Amniotic stem cell (primary cell): ENCODE results near the gene PHF19.

Experiments used
- DNase-seq: peaks from one replicate; lab custom pipeline; 2025; lab: John Stamatoyannopoulos, UW

The PHF19 gene

DNA sequence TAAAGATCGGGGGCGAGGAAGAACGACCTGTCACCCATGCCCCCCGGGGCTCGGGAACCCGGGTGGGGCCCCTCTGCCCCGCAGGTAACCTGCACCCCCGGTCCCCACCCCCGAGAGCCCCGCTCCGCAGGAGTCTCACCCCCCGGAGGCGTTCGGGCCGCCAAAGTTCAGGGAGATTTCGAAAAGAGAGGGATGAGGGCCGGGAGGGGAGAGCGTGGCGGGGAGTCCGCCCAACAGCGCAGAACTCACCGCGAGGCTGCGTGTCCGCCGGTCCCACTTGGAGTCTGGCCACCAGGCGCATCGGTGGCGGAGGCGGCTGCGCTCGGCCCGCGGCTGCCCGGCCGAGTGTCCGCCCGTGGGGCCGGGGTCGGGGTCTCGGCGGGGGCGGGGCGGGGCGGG lies at the start of gene PHF19:
Gene PHF19, minus strand, starts transcription at position 347 of the 399 bp plus-strand sequence. CDS start 2,447 bp downstream, outside the sequence.
- DNase-seq: no peak

DNA sequence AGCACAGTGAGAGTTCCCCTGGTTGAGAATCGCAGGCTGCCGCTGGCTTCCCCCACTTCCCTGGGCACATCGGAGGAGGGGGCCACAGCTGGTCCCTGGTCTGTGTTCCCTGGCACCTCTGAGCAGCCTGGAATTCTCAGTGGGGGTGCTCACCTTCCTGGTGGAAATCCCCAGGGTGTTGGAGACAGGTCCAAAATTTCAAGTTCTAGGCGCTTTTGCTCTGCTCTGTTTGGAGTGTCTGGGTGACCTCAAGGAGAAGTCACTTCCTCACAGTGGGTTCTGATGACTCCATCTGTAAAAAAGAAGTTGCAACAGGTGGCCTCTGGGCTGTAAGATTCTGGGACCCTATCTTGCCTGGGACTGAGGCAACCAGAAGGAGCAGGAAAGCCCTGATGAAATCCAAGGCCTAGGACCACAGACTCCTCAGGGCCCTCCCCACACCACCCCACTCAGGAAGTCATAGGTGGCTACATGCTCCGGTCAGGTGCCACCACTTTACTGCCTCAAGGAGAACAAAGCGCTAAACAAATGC lies 49.5 kb upstream of the PHF19 start, which contains the start of gene TRAF1:
Gene TRAF1, minus strand, starts transcription at position 400 of the 532 bp plus-strand sequence. CDS start 721 bp downstream, outside the sequence.
- no peak for DNase-seq

DNA sequence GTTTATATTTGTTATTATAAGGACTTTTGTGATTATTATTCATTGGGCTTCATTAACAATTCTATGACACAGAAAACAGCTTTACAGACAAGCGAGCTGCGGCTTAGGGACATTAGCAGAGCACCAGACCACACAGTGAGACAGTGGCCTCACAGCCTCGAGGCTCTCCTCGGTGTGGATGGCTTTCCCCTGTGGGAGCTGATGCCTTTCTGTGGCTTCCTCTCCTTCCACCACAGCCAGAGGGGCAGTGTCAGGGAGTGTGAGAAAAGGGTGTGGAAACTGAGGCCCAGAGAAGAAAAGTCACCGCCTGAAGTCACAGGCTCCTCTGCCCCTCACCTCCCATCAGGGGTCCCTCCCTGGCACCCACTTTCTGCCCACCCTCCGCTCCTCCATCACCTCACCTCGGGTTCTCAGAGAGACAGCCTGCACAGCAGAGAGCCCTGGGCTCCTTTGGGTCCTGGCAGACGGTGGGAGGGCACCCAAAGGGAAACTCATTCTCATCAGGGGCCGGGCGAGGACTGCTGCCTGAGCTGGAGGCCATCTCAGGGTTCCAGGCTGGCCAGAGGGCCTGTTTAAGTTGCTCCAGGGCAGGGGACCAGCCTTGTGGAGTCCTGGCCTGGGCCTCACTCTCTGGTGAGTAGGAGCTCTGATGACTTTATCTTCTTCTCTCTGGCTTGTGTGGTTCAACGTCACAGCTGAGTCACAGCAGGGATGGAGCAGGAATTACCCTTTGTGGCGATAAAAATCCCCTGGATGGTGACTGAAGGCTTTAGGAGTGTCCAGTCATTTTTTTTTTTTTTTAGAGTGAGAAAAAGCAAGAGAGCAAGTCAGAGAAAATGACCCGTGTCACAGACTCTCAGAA lies 48.8 kb upstream of the PHF19 start:
- peak; percentile 89 for DNase-seq

DNA sequence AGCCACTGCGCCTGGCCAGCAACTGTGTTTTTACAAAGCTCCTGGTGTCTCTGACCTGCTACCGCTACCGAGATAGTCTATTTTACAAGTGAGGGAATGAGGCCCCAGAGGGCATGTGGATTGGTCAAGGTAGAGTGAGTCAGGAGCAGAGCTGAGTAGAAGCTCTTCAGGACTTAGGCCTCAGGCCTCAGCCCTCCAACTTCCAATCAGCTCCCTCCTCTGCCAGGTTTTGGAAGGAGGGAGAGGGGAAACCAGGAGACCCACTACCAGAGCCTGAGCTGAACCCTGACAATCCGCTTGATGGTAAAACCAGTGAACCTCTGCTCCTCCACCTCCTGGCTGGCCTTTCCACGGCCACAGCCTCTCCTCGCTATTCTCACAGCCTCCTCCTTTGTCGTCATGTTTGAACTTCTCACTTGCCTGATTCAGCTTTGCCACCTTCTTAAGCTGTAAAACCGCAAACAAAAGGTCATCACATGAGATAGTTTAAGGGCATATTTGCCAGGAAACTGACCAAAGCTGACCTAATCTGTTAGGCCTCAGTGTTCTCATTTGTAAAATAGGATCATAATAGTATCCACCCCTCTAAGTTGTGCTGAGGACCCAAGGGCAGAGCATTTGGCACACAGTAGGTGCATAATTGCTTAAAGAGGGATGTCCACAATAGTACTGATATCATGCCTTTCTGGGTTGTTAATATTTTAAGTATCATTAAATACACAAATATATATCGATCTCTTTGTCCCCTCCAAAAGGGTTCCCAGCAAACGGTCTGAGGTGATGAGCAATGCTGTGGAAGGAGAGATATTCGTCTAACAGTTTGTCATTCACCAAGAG lies 47.9 kb upstream of the PHF19 start:
- DNase-seq: no peak

DNA sequence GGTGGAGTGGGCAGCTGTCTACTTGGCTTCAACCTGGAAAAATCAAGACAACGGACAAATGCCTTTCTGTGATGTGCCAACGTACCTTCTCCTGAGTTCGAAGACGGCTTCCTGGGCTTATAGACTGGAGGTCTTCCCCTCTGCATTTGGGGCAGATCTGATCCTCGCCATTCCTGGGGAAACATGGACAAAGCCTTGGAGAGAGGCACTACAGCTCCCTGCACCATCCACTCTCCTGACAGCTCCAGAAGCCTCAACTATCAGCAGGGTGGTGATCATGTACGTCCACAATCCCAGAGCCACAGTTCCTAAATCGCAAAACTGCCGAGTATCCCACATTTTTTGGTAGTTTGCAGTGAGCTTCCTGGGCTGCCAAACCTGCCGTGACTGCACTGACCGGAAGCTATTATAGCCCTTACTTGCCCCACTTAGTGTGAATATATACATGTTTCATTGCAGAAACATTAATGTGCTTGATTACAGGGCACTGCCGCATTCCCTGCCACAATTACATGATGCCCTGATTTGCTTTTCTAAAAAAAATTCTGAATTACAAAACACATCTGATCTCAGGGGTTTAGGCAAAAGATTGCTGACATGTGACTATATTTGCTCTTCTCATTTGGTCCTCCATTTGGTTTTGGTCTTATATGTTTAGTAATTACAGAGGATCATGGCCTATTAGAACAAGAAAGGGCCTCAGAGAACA lies 46.8 kb upstream of the PHF19 start:
- DNase-seq: no peak

DNA sequence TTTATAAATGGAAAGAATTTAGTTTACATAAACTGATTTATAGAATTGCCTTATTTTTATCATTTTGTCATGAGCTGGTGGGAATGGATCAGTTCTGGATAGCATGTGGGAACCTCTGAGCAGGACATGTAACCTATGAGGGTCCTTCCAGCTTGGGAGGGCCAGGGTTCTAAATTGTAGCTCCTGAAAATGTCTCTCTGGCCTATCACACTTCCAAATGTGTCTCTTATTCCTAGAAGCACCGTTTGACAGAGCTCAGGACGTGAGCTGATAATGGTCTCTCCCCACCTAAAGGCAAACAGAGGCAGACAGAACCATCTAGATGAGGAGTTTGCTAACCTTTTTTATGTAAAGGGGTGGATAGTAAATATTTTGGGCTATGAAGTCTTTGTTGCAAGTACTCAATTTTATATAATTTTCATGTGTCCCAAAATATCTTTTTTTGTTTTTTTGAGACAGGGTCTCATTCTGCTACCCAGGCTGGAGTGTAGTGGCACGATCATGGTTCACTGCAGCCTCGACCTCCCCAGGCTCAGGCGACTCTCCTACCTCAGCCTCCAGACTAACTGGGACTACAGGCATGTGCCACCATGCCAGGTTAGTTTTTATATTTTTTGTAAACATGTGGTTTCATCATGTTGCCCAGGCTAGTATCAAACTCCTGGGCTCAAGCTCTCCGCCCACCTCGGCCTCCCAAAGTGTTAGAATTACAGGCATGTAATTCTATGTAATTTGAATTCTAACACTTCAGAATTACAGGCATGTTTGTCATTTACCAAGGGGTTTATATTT lies 45.6 kb upstream of the PHF19 start:
- DNase-seq: no peak

DNA sequence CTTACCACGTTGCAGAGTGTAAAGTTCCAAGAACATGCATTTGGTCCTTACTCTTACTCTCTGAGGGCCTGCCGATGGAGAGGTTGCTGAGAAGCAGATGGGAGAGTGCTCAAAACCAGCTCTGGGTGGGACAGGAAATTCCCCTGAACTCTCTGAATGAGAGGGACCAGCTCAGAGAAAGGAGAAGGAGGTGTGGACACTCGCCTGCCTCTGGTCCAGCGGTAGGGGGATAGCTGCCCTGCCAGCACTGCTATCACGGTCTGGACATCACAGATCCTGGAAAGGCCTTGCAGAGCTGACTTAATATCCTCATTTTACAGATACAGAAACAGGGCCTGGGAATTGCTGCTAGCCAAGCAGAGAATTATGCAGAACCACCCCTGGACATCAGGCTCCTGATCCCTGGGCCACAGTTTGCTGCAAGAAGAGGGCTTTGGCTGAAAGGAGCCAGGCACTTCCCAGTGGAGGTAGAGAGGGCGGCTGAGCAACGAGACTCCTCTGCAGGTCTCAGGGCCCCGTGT lies 44.7 kb upstream of the PHF19 start:
- no peak for DNase-seq

DNA sequence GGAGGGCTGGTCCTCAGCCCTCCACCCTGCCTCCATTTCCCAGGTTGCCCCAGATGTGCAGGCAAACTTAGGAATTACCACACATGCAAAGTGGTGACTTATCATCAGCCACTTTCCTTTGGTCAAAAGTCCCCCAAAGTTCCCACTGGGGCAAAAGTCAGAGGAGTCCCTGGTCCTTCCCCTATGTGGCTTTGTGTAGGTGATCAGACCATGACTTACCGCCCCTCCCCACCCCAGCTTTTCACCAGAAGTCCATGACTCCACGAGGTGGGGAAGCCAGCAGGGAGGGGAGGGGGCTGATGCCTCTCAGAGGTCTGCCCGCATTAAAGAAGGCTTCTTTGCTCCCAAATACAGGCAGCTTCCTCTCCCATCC lies 43.8 kb upstream of the PHF19 start:
- no peak for DNase-seq

DNA sequence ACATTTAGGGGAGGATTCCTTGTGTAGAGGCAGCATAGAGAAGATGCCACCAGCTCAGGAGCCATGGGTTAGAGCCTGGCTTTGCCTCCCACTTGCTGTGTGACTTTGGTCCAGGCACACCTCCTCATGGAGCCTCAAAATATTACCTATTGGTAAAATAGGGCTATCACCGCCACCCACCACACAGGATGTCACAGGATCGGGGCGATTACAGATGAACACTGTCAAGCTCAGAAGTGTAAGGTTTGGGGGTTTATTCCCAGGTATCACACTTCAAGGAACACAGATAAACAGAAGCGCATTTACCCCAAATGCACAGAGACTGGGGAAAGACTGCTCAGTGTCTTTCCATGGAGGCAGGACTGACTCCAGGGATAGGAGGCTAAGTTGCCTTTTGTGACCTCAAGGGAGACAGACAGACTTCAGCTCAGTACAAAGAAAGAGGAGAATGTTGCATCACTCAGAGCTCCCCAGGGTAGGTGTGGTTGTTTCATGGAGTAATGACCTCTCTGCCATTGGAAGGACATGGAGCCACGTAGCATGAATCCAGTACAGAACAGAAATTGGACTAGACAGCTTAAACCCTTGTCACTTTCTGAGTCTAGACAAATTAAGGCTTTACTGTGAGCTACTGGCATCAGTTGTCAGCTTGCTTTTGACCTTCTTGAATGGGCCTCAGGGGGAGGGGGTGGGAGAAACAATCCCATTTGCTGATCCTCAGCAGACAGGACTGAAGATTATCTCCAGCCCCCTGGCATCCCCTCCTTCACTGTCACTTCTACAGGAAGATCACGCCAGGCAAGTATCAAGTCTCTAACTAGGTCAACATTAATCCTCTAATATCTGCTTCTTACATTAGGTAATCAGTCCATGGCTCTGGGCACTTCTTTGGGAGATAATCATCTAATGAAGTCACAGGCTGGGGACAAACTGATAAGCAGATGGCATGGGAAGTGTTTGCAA lies 43.1 kb upstream of the PHF19 start:
- no peak for DNase-seq

DNA sequence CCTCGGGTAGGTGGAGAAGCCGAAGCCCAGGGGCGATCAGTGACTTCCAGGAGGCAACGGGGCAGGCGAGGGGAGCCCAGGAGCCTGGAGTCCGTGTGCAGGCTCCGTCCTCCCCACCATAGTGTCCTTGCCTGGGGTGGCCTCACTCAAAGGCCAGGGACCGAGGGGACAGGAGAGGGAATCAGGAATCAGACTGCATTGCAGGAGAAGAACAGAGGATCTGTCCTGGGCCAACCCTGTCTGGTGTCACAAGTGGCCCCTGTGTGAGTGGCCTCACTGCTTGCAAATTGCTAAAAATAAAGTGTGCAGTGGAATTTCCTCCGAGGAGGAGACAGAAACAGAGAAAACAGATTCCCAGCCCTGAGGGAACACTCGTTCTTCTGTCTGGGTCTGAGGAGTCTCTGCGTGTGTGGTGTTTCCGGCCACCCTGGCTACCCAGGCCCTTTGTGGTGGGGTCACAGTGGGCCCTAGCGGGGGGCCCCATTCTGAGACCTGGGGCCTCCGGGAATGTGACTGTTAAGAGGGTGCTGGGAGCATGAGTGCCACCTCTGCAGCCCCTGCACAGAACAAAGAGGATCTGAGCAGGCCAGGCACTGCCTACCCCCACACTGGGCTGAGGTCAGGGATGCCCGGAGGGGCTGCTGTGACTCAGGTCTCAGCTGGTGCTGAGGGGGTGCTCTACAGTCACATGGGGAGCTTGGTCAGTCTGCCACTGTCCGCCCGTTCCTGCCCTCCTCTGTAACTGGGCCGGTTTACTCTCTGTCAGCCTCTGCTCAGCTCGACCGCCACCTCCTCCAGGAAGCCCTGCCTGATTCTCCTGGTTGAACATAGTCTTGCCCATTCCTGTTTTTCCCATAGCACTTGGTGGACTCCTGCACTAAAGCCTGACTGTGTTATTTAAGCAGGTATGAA lies 42.2 kb upstream of the PHF19 start:
- DNase-seq: no peak

DNA sequence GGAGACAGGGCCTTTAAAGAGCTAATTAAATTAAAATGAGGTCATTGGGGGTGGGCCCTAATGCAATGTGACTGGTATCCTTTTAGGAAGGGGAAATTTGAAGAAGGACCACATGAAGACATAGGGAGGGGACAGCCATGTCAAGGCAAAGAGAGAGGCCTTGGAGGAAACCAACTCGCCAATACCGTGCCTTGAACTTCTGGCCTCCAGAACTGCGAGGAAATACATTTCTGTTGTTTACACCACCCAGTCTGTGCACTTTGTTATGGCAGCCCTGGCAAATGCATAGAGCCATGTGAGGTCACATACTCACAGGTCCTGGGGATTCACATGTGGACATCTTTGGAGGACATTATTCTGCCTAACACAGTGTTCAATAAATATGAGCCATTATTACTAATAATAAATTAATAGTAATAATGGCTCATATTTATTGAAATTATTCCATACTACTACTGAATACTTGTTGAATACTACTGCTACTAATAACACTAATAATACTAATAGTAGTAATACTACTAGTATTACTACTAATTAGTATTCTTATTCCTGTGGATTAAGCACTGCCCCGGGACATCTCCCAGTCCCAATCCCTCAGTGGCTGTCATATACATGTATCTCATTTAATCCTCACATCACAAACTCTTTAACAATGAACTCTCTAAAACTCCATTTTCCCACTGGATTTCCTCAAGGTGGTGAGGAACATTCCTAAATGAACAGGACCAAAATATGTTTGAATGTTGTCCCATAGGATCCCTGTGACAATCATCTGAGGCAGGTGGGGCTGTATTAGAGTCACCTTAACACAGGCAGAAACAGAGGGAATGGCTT lies 41.2 kb upstream of the PHF19 start:
- no peak for DNase-seq

DNA sequence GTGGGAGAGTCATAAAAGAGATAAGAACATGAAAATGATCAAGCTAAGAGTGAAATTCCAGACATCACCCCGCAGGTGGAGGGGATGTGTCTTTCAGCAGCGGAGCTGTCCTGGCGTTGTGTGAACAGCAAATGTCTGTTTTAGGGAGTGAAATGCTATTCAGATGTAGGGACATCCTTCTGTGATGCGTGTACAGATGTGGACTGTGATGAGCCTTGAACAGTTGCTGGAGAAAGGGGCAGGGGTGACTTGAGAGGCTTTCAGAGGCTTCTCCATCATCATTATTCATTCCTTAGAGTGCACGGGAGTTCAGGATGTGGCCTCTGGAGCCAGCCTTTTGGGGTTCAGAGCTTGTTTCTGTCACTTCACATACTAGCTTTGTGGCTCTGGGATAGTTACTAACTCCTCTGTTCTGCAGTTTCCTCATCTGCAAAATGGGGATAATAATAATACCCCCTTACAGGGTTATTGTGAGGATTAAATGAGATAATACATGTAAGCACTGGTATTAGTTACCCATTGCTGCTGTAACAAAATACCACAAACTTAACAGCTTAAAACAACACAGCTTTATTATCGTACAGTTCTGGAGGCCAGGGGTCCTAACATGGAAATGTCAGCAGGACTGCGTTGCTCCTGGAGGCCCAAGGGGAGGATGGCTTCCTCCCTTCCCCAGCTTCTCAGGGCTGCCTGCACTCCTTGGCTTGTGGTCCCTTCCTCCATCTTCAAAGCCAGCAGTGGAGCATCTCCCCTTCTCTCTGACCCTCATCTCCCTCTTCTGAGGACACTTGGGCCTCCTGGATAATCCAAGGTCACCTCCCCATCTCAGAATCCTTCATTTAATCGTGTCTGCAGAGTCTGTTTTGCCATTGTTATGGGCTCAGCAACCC lies 40.2 kb upstream of the PHF19 start:
- DNase-seq: no peak

DNA sequence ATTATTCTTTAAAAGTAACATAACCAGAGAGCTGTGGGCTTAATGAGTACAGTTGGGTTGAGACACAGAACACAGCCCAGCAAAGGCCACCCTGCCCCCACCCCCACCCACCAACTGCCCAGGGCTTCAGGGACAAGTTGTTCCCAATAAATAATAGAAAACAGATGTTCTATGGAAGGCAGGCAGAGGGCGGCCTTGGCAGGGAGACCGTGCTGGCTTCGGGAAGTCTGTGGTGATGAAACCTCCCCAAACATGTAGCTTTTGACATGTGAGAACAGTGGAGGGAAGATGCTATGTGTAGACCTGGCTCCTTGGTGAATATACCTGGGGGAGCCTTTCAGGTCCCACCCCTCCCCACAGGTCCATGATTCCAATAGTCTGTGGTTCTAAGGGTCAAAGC lies 39.6 kb upstream of the PHF19 start:
- DNase-seq: peak; percentile 32

DNA sequence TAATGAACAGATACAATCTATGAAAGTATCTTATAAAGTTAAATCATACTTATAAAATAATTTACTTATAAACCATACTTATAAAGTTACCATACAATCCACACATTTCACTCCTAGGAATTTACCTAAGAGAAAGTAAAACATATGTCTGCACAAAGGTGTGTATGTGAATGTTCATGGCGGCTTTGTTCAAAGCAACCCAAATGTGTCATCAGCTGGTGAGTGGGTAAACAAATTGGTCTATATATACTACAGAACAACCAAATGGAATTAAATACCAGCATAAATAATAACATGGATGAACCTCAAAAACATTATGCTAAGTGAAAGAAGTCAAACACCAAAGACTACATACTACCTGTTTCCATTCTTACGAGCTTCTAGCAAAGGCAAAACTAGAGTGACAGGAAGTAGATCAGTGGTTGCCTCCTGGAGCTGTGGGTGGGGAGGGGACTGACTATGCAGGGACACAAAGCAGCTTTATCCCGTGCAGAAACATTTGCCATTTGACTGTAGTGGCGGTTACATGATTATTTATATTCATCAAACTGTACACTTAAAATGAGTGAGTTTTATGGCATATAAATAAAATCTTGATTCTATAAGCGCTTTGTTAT lies 39.0 kb upstream of the PHF19 start:
- DNase-seq: no peak

DNA sequence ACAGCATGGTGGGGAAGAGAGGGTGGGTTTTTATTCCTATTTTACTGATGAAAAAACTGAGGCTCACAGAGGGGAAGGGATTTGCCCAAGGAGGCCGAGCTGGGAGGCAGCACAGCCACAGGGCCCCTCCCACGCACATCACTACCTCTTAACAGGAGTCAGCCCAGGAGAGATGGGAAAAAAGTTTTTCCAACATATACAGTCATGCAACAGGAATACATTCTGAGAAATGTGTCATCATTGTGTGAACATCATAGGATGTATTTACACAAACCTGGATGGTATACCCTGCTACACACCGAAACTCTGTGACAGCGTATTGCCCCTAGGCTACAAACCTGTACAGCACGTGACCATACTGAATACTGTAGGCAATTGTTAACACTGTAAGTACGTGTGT lies 38.0 kb upstream of the PHF19 start:
- no peak for DNase-seq

DNA sequence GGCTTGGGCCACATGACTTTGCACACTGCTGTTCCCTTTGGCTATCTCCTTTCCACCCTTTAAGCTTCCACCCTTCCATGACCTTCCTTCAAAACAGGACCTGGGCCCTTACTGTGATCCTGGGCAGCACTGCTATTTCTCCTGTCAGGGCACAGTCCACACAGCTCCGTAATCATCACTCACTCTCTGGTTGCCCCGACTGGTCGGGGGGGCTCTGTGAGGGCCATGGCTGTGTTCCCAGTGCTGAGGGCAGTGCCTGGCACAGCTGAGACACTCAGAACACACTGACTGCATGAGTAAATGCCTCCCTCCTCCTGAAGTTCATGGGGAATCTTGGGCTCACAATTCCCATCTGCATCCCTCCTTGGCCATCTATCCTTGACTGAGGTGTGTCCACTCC lies 37.4 kb upstream of the PHF19 start:
- no peak for DNase-seq
